ENCODE results near the gene RAPGEF4.

DNA sequence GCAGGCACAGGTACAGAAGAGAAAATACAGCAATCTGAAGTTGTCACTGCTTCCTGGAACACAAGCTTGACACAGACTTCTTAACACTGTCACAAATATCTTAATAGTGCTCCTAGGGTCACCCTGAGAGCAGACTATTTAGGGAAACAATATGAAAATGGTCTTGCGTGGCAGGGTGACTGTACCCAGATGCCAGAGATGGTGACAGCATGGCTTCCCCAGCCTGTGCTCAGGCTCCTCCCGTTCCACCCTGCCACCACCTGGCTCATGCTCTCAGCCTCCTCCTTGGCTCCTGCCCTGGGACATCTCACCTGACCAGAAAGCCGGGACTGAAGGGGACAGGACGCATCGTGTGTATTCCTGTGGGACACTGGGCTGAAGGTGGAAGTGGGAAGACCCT, 111.5 kb downstream of the RAPGEF4 start:
- no peak for TF ChIP-seq CTCF (conservative IDR thresholded peaks at IDR 0.05; ENCODE audit: low read length)
- no peak for TF ChIP-seq EZH2phosphoT487 (IDR thresholded peaks at IDR 0.05; ENCODE audit: borderline replicate concordance)
